GM19438 (cell line): ENCODE measurements around the gene MYO19.
"Not testable (repeated sequence)": the region's sequence is repeated elsewhere in the genome, so short reads cannot be mapped to it uniquely, and the experiment has no call there.

Experiments used
- ATAC-seq: cut with Tn5 transposase; IDR thresholded peaks from one replicate; pipeline ENCODE4 v1.9.1; 2021; ENCODE audit warnings: low read depth; ENCODE audit not compliant: unreplicated experiment

The MYO19 gene

DNA sequence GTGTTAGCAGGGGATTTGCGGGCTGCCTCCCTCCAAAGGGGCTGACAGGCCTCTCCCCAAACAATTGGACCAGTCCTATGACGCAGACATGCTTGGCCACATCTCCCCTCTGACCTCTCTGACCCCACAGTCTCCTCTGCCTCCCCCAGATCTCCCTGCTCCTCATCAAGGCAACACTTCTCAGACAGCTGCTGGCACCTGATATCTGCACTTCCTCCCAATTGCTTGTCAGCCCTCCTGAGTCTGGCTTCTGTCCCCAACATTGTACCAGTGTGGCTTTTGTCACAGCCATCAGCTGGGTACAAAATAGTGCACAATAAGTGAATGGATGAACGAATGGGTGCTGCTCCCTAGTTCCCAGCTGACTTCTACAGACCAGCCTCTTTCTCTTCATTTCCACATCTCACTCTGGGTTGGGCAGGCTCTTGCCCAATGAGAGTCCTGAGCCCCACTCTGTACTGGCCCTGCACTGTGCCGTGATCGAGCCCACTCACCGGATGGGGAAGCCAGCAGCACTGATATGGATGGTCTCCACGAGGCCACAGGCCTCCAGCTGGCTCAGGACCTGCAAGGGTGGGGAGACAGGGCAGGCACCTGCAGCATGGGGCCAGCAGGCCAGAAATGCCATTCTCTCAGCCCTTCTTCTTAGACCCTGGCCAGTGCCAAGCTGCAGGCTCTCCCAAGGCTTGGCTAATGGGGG lies 31.1 kb downstream of the MYO19 start:
- no peak for ATAC-seq

DNA sequence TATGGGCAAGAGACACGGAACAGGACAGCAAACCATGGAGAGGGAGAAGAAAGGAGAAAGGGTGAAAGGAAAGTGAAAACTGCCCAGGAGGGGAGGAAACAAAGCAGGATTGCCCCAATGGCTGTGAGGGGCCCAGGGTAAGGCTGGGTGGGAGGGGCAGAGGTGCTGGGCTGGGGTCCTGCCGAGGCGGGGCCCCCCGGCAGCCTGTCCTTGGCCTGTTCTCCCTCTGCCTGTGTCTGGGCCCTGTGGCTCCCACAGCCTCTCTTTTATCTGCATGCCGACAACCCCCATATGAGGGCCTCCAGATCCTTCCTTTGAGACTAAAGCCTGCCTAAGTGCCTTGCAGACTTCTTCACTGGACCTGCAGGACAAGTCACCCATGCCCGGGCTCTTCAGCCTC lies 32.7 kb downstream of the MYO19 start:
- ATAC-seq = no peak

DNA sequence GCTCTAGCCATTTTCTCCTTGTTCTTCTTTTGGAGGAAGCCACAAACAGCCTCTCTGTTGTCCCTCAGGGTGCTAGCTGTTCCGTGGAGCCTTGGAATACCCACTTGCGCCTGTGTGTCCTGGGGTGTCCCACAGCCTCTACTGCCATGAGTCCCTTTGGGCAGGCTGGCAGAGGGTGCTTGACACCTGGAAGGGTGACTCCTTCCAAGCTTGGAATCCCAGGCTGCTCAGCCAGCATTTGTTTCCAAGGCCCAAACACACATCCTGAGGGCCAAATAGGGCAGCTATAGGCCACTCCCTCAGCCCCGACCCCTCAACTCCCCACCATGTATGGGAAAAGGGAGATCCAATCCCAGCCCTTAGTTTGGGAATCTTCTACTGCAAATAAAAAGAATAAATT lies 33.3 kb downstream of the MYO19 start:
- ATAC-seq = no peak

DNA sequence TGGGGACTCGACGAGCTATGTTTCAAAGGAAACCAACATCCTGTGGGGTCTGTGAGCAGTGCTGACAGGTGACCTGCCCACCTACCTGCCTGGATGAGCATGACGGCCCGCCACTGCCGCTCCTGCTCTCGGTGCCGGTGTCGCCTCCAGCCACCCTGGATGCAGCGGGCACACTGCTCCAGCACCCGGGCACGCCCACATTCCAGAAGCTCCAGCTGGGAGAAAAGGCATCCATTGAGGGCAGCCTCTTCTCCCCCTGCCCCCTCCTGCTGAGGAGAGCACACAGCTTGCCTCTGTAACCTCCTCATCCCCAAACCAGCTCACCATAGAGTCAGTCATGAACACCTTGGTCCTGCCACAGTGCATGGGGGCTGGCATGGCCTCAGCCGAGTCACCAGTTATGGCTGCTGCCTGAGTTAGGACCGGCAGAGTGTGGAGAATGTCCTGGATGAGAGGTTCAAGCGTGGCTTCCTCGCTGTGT lies 33.9 kb downstream of the MYO19 start:
- ATAC-seq = no peak

DNA sequence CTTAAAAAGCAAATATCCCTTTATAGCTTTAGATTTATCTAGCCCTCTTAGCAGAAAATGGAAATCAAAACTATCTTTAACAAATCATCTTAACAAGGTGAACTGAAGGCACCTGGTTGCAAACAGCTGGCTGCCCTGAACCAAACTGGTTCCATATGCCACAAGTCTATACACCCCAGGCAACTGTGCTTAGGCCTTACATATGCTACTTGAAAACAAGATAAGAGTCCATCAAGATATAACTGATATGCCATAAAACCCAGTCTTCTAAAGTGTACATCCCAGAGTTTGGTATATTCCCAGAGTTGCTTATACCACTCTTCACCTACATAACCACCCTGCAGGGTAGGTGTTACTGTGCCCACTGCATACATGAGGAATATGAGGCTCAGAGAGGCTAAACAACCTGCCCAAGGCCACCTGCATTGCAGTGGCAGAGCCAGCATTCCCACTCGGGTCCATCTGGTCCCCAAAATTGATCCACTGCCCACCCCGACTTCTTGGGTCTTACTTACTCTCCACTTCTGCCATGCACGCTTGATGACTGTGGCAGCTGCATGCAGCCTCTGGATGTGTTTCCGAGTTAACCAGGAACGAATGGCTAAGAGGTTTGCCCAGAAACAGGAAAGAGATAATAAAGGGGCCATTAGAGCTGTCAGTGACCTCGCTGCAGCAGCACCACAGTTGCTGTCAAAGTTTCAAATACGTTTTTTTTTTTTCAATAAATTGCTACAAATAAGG lies 35.9 kb downstream of the MYO19 start:
- ATAC-seq = no peak

DNA sequence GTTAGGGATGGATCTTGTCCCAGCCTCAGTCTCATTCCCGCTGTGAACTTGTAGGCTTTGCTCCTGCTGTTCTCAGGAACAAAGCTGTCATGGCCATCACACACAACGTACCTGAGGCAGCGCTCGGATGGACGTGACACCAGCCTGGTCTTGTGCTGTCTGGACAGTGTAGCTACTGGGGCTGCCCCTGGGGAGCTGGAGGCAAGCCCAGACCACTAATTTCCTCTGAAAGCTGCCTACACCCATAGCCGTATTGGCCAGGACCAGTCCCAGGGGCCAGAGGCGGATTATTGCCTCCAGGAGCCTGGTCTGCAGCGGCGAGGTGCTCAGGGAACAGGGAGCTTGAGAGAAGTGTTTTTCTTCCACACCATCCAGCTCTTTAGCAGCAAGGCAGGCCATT lies 36.5 kb downstream of the MYO19 start:
- ATAC-seq = no peak

DNA sequence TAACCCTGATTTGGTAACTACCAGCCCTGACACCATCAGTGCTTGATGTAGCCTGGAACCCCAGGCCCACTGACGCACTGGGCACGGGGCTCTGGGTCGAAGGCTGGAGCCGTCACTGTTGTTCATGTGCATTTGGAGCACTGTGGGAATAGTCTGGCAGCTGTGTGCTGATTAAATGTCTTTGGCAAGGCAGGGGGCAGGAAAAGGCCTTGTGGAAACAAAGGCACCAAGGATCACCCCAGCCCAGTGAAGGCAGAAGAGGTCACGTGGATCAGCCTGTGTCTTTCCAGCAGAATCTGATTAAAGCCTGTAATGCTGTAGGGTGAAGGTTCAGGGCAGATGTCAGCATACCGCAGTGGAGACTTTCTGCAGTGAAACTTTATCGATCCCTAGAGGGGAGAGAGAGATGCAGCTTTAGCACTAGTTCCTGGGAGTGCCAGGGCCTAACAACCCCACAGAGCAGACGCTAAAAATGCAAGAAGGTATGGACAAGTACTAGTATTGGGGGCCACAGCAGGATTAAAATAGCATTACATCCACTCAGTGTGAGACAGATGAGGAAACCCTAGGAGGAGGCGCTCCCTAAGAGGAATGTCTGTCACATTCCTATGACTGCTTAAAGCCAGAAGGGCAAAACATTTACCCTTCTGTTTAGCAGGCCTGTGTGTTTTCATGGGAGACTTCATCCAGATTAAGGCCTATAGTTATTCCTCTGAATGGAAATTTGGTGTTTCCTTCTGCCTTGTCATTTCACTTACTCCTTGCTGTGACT lies 38.5 kb downstream of the MYO19 start:
- no peak for ATAC-seq

DNA sequence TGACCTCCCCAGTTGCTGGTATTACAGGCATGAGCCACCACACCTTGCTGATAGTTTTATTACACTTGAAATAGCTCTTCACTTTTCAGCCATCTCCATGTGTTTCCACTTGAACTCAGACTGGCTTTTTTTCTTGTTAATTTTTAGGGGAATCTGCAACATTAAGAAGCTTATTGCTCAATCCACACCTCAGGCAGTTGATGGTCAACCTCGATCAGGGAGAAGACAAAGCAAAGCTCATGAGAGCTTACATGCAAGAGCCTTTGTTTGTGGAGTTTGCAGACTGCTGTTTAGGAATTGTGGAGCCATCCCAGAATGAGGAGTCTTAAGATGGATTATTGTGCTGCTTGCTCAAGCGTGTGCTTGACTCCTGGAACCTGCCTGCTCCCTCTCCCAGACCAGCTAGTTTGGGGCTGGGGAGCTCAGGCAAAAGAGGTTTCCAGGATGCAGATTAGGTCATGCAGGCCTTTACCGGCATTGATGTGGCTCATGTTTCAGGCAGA lies 39.5 kb downstream of the MYO19 start:
- ATAC-seq = no peak

DNA sequence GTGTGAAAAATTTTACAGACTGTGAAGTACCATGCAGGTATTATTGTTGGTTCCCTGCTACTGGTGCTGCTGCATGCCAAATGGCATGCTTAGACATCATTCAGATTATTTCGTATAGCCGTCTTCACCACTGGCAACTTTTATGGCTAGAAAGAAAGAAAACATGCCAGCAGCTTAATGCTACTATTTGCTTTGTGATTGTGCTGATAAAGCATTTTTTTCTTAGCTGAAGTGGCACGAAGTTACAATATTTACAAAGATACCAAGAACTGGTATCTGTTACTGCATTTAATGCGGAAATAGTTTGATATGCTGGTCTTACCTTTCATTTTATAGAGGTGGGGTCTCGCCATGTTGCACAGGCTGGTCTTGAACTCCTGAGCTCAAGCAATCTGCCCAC lies 40.0 kb downstream of the MYO19 start:
- no peak for ATAC-seq

DNA sequence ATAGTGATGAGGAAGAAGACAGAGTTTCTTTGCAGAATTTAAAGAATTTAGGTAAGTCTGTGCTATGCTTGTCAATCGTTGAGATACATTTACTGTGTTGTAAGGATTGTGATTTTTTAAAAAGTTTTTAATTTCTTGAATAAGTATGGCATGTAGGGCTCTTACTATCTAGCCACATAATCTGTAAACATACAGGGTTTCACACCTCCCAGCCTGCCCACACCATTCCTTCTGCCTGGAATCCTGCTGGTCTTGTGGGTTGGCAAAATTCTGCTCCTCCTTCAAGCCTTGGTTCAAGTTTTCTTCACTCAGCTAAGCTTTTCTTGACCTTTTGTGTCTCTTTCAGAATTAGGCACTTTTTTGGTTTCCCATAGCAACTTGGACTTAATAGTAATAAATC lies 40.7 kb downstream of the MYO19 start:
- no peak for ATAC-seq

DNA sequence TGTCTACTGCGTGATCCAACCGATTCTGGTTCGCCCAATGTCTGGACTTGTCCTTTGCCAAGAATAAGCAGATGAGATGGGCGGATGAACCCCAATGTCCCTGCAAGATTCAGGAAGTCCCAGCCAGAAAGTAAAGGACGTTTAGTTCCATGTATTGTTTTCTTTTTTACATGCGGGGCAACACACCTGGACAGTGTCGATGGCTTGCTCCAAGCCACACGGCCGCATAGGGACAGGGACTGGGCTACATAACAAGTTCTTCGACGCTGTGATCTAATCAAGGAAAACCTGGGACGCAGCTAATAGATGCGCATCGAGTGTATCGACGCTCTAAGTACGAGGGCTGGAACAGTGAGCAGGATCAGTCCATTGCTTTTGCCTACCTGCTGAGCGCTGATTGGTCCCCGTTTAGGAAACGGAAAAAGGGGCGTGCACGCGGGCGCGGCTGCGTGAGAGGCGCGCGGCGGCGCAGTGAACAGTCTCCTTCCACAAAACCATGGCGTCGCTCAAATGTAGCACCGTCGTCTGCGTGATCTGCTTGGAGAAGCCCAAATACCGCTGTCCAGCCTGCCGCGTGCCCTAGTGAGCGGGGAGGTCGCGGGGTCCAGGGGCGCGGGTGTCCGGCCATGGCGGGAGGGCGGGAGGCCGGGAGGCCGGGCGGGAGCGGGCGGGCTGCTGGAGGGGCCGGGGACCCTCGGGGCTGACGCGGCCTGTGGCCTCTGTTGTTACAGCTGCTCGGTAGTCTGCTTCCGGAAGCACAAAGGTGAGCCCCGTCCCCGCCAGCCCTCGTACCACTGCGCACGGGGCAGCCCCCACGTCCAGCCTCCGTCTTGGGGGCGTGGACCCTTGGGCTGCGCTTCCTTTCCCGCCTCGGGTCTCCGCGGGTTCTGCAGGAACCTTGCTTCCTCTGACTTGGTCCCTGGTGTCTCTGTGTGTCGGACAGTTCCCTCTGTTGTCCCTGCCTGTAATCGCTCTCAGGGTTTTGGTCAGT lies 48.2 kb downstream of the MYO19 start, which contains the start of gene ZNHIT3:
ZNHIT3 (plus strand) TSS at position 478 of the 991 bp plus-strand sequence; CDS start at position 497, 19 bp downstream.
- ATAC-seq = peak; percentile 92

DNA sequence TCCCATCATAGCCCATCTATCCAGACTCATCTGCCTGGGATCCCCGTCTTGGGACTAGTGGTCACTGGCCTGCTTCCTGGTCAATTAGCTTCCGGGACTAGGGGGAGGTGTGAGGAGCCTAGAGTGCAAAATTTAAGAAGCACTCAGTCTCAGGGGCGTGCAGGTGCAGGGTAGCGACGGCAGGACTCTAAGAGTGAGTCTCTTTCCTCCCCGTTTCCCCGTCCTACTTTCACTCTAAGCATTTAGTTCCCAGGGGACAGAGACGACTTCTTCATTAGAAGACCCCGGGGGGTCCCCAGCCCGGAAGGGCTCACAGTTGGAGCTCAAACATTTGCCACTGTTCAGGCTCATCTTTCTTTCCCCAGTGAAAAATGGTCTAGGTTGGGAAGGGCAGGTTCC lies 48.9 kb downstream of the MYO19 start:
- no peak for ATAC-seq

DNA sequence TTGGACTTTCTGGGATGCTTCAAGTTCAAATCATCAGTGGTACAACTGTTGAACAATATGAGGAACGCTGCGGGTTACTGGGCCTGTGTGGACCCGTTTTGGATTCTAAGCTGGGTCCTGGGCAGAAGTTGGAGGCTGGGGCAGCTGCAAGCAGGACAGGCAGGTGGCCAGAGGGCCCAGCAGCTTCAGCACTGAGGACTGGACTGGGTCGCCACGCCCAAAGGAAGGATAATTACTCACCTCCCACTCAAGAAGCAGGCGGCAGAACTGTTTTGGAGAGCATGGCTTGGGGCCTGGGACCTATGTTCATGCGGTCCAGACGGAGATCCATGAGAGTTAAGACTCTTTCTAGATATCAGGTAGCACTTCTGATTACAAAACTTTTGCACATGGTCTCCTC lies 49.6 kb downstream of the MYO19 start:
- no peak for ATAC-seq

DNA sequence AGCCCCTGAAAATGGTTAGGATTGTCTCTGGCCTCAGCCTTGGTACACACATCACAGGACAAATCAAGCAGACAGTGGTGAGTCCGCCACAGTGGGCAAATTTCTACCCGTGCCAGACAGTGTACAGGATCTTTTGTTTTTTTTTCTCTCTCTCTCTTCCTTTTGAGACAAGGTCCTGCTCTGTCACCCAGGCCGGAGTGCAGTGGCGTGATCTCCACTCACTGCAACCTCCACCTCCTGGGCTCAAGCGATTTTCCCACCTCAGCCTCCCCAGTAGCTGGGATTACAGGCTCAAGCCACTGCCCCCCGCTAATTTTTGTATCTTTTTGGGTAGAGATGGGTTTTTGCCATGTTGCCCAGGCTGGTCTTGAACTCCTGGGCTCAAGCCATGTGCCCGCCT lies 50.6 kb downstream of the MYO19 start:
- not testable (repeated sequence) for ATAC-seq

DNA sequence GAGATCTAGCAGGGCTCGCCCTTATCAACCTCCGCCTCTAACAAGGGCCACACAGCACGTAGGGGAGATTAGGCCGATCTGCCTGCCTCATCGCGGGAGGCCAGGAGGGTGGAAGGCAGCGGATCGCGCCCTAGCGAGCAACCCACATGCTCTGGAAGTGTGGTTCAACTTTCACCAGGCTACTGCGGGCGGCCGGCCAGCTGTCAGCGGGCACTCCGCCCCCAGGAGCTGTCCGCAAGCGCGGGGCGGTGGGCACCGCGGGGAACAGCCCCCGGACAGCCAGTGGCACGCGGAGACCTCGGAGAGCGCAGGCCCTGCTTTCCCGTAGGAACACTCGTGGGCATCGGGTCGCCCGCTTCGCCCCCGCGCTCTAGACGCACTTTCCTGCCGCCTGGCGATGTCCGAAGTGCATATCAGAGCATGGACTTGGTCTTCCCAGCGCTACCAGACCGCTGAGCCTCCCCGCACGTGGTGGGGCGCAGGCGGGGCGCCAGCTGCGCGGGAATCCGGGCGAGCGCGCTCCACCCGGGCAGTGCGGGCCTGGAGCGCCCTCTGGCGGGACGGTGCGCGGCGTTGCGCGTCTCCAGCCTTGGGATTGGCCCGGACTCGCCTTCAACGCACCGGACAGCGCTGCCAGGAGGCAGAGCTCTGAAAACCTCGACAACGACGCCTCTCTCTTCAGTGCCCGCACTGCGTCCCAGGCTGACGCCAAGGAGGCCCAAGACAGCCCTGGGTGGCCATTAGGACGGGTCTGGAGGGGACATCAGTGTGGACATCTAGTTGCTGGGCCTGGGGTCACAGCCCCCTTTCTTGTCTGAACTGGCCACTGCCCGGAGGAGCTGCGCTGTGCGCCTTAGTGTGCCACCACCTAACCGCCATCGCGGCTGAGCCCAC lies 51.8 kb downstream of the MYO19 start:
- no peak for ATAC-seq

DNA sequence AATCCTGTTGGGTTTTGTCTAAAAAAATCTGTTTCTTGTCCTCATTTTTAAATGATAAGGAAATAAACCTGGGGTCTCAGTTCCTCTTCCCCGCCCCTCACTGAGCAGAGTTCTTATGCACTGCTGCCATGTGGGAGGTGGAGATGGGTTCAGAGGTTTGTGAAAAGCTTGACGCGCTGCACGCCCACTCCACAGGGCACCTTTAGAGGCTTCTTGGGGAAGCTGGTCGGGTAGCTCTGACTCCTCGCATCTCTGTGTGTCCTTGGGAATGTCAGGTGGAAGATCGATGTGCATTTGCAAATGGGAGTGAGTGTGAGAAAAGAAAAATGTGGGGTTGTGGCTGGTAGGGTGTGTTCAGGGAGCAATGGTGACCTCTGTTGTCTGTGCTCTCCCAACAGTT lies 52.8 kb downstream of the MYO19 start:
- no peak for ATAC-seq

DNA sequence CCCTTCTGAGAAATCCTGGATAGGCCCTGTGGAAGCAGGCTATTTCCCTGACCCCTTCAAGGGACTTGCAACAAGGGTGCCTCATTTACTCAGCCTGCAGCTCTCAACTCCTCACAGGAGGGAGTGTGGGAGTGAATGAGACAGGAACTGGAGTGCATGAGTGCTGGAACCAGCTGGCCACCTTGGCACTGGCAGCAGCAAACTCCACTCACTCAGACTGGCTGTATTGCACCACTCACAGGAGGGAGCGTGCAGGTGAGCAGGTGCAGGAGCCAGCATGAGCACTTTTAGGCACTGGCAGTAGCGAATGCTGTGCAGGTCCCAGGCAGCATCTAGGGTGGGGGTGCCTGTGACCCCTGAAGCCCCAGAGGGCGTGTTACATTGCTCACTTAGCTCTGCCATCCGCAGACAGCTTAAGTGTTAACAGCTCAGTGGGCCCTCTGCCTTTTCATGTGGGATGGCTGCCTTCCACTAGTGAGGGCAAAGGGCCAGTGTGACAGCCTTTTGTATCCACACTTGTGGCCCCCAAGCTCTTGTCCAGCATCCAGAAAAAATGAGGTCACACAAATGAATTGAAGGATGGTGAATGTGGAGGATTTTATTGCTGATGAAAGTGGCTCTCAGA lies 59.2 kb downstream of the MYO19 start:
- no peak for ATAC-seq

DNA sequence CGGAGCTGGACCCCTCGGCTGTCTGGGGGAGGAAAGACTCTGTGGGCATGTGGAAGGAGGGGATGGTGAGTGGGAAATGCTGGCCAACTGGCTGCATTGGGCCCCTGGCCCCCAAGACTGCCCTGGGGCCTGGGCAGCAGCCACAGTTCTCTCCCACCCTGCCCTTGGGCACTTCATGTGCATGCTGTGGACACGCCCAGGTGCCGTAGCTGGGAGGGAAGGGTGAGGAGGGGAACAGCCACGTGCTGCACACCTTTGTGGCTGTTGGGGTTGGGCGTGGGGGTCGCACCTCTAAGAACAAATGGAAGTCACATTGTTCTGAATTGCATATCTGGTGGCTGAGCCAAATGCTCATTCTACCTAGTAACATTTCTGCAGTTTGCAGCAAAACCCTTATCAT lies 60.1 kb downstream of the MYO19 start:
- ATAC-seq = no peak

DNA sequence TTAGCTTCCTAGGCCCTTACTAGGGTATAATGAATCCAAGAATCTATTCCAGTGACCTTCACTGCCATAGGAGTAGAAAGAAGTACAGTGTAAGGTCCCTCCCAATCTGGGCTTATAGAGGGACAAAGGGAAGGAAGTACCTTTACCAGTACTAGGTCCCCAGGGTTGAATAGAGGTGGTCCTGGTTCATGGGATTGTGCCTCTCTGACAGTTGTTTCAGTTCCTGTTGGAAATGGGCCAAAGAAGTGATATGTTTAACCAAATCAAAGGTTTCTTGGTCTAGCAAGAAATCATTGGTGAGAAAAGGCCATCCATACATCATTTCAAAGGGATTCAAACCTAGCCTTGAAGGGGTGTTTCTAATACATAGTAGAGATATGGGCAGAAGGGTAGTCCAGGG lies 64.2 kb downstream of the MYO19 start:
- ATAC-seq = no peak
